ENCODE data around the gene MFAP4. TPM values are rescaled to one million over a fixed set of nuclear protein-coding genes. Genes with fewer than 3 reads are reported as not detected.
A peak's percentile ranks its signal among the peaks of the same experiment; 100 is the strongest.

MFAP4 gene
- total and polyA plus RNA-seq, 9 of the 15 experiments (the other 6 are each of a cell fraction or from before 2014, with no cell fraction given), result 0.07 to 0.24 TPM; not detected in 7

GRCh38 chr17:19388791-19389785 is 2.1 kb upstream of the MFAP4 start:
- no peak overlapping the region for H3K4me2 ChIP-seq (ENCODE audit: insufficient read depth, low read length)
- peaks cover 3 to 25% of the 10 kb centered on the region in 2 experiments; a peak in 4 of 5 replicates for H3K4me1 ChIP-seq (replicated peaks in 1 of 2; ENCODE audit: control insufficient read depth in 2 of 2, insufficient read depth in 2 of 2, low read length in 2 of 2)
- no peaks in the 10 kb centered on the region for H3K27me3 ChIP-seq (ENCODE audit: control insufficient read depth in 2 of 2, insufficient read depth in 2 of 2, low read length in 2 of 2)
- H3K9ac ChIP-seq (ENCODE audit: insufficient read depth in 1 of 2, low read depth in 2 of 2, low read length in 2 of 2), result no peak overlapping the region
- no peak overlapping the region for H3K27ac ChIP-seq (ENCODE audit: extremely low read depth, low read depth, low read length)
- H3K4me3 ChIP-seq, result no peak overlapping the region
- no peaks in the 10 kb centered on the region for H4K20me1 ChIP-seq (replicated peaks; ENCODE audit: control insufficient read depth, insufficient read depth, low read length)
- no peaks in the 10 kb centered on the region for H3K79me2 ChIP-seq (ENCODE audit: control insufficient read depth, insufficient read depth, low read length)
- 37% methylated on average over 5 of the region's 5 CpGs for WGBS (ENCODE audit: insufficient coverage, low coverage, missing lambda C conversion rate)
- H3K9me3 ChIP-seq (replicated peaks; ENCODE audit: control insufficient read depth, insufficient read depth, low read depth, low read length), result no peaks in the 10 kb centered on the region
- in situ Hi-C loops (cut with MboI) (no loop called here), intact Hi-C loops (cut with micrococcal nuclease) (no loop called here)
- CTCF ChIA-PET (ENCODE audit: low intra/inter-chr PET ratio), result no interaction called here
- POLR2A ChIA-PET, result interaction anchor here (1.0 to 2.0 kb wide), 2 partner anchors 11 to 130 kb away, joined by 3 to 5 read pairs; partner anchors contain the start of gene MAPK7
- DNase-seq (ENCODE audit: extremely low read depth in 1 of 4, low spot score in 3 of 4), result no peak
- H2AFZ ChIP-seq (ENCODE audit: low read depth, low read length), result no peak overlapping the region
- TF ChIP-seq NFIC (IDR thresholded peaks at IDR 0.05), result 0 out of 2 replicates have a peak, but pooled peaks have one; percentile 25
- TF ChIP-seq TEAD4 (IDR thresholded peaks at IDR 0.05; ENCODE audit: low read length), result no peak
- TF ChIP-seq TEAD4 (CRISPR knock-in tag; IDR thresholded peaks at IDR 0.05; ENCODE audit: borderline replicate concordance), result no peak
- TF ChIP-seq ZFP36 (IDR thresholded peaks at IDR 0.05; ENCODE audit: low read depth, low read length, partially characterized antibody), result peak; percentile 71
- H3K36me3 ChIP-seq (ENCODE audit: control insufficient read depth, insufficient read depth, low read length), result no peaks in the 10 kb centered on the region; the same call in 1 of the 3 replicates
- no TSS peak for BruUV-seq (replicated peaks)
- H3K9me1 ChIP-seq (ENCODE audit: control insufficient read depth, insufficient read depth, low read length), result no peaks in the 10 kb centered on the region
- ATAC-seq, result no peak
- FAIRE-seq, result no peak
